Activated CD4-positive, alpha-beta memory T cell treated with anti-CD3 and anti-CD28 coated beads, Interleukin-2, amount 10 ng/mL, durations not matched to agents 7 days and 5 days (primary cell): ENCODE measurements around the gene ZNF579. TPM values are rescaled to one million over a fixed set of nuclear protein-coding genes. Genes with fewer than 3 reads are reported as not detected.
"Not testable (repeated sequence)": the region's sequence is repeated elsewhere in the genome, so short reads cannot be mapped to it uniquely, and the experiment has no call there.

Source experiments
- CTCF ChIA-PET: fragments of 350-600 bp; sonication (Branson Sonifier 250); formaldehyde crosslinking; loops from one replicate; lab custom pipeline; 2021; ENCODE audit warnings: antibody characterized with exemption, inconsistent platforms; lab: Charles Lee
- POLR2A ChIA-PET: fragments of 350-600 bp; sonication (Branson Sonifier 250); formaldehyde crosslinking; loops from one replicate; lab custom pipeline; 2021; ENCODE audit warnings: antibody characterized with exemption; lab: Charles Lee
- DNase-seq: peaks from one replicate; pipeline ENCODE4 v3.0.0-alpha.2; 2020
- H3K27ac Mint-ChIP-seq: one replicate; pipeline ENCODE4 v1.8.0; 2021; ENCODE audit warnings: mild to moderate bottlenecking, mixed read lengths
- H3K27me3 Mint-ChIP-seq: one replicate; pipeline ENCODE4 v1.8.0; 2021; ENCODE audit warnings: mixed read lengths
- H3K36me3 Mint-ChIP-seq: one replicate; pipeline ENCODE4 v1.8.0; 2021; ENCODE audit warnings: low read depth, mixed read lengths
- H3K4me1 Mint-ChIP-seq: one replicate; pipeline ENCODE4 v1.8.0; 2021; ENCODE audit warnings: mixed read lengths
- H3K4me3 Mint-ChIP-seq: one replicate; pipeline ENCODE4 v1.8.0; 2021; ENCODE audit warnings: mild to moderate bottlenecking, mixed read lengths
- H3K9me3 Mint-ChIP-seq: one replicate; pipeline ENCODE4 v1.8.0; 2021; ENCODE audit warnings: mixed read lengths
- total RNA-seq, 2 experiments: library from RNA; stranded (reverse); gene quantifications; one replicate each; pipeline ENCODE4 v1.2.3, GENCODE V29; 2021

Gene ZNF579
- total RNA-seq, 2 experiments from 2014 or later, result 6.4 to 6.6 TPM

- ChIA-PET POLR2A (no interaction called here), CTCF (no interaction called here)
- Mint-ChIP-seq H3K36me3 (no peaks in the 10 kb centered on the region), H3K27ac (no peak overlapping the region), H3K9me3 (no peaks in the 10 kb centered on the region), H3K4me3 (no peak overlapping the region), H3K4me1 (no peaks in the 10 kb centered on the region), H3K27me3 (no peaks in the 10 kb centered on the region)
- DNase-seq, result no peak
Observed at GRCh38 chr19:55539090-55539984, 41.3 kb downstream of the ZNF579 start.

GRCh38 chr19:55538132-55538531, 42.5 kb downstream of the ZNF579 start:
- Mint-ChIP-seq H3K27me3 (no peaks in the 10 kb centered on the region), H3K27ac (no peak overlapping the region), H3K36me3 (no peaks in the 10 kb centered on the region), H3K9me3 (no peaks in the 10 kb centered on the region), H3K4me1 (no peaks in the 10 kb centered on the region), H3K4me3 (no peak overlapping the region)
- ChIA-PET POLR2A (no interaction called here), CTCF (no interaction called here)
- DNase-seq, result no peak

- no peak overlapping the region for H3K4me3 Mint-ChIP-seq
- ChIA-PET POLR2A (no interaction called here), CTCF (no interaction called here)
- H3K4me1 Mint-ChIP-seq, result no peaks in the 10 kb centered on the region
- H3K27me3 Mint-ChIP-seq, result no peaks in the 10 kb centered on the region
- H3K27ac Mint-ChIP-seq, result no peak overlapping the region
- no peaks in the 10 kb centered on the region for H3K36me3 Mint-ChIP-seq
- DNase-seq, result no peak
- no peaks in the 10 kb centered on the region for H3K9me3 Mint-ChIP-seq
Observed at GRCh38 chr19:55537741-55538111, 42.9 kb downstream of the ZNF579 start.

GRCh38 chr19:55536951-55537740, 43.5 kb downstream of the ZNF579 start, which contains the start of gene SBK2:
SBK2 (minus strand) TSS chr19:55537133; CDS start chr19:55536294, 839 bp downstream.
- CTCF ChIA-PET, result no interaction called here
- Mint-ChIP-seq H3K4me1 (no peaks in the 10 kb centered on the region), H3K9me3 (no peaks in the 10 kb centered on the region), H3K36me3 (no peaks in the 10 kb centered on the region), H3K27ac (no peak within 1 kb of the TSS), H3K27me3 (no peaks in the 10 kb centered on the region), H3K4me3 (no peak within 1 kb of the TSS)
- POLR2A ChIA-PET, result no interaction called here
- DNase-seq, result no peak

GRCh38 chr19:55536366-55536765, 44.3 kb downstream of the ZNF579 start:
- no peaks in the 10 kb centered on the region for H3K4me1 Mint-ChIP-seq
- no peak overlapping the region for H3K27ac Mint-ChIP-seq
- DNase-seq, result no peak
- no peak overlapping the region for H3K4me3 Mint-ChIP-seq
- no peaks in the 10 kb centered on the region for H3K9me3 Mint-ChIP-seq
- H3K36me3 Mint-ChIP-seq, result no peaks in the 10 kb centered on the region
- ChIA-PET CTCF (no interaction called here), POLR2A (no interaction called here)
- no peaks in the 10 kb centered on the region for H3K27me3 Mint-ChIP-seq

GRCh38 chr19:55535965-55536350, 44.7 kb downstream of the ZNF579 start:
- ChIA-PET CTCF (interaction anchor here (0.9 kb wide), 1 partner anchor 32 kb away, joined by 3 read pairs; no protein-coding TSS in a partner anchor), POLR2A (no interaction called here)
- Mint-ChIP-seq H3K4me3 (no peak overlapping the region), H3K9me3 (no peaks in the 10 kb centered on the region), H3K27ac (no peak overlapping the region), H3K4me1 (no peaks in the 10 kb centered on the region), H3K27me3 (no peaks in the 10 kb centered on the region), H3K36me3 (no peaks in the 10 kb centered on the region)
- no peak for DNase-seq

GRCh38 chr19:55535173-55535964, 45.3 kb downstream of the ZNF579 start:
- no peaks in the 10 kb centered on the region for H3K27me3 Mint-ChIP-seq
- DNase-seq, result no peak
- CTCF ChIA-PET, result interaction anchor here (0.7 to 0.9 kb wide), 2 partner anchors 31 to 32 kb away, joined by 3 to 4 read pairs; no protein-coding TSS in a partner anchor
- H3K4me3 Mint-ChIP-seq, result no peak overlapping the region
- H3K36me3 Mint-ChIP-seq, result no peaks in the 10 kb centered on the region
- H3K27ac Mint-ChIP-seq, result no peak overlapping the region
- POLR2A ChIA-PET, result no interaction called here
- H3K4me1 Mint-ChIP-seq, result no peaks in the 10 kb centered on the region
- H3K9me3 Mint-ChIP-seq, result no peaks in the 10 kb centered on the region

- H3K27ac Mint-ChIP-seq, H3K27me3 Mint-ChIP-seq, H3K4me1 Mint-ChIP-seq, H3K4me3 Mint-ChIP-seq, H3K36me3 Mint-ChIP-seq, H3K9me3 Mint-ChIP-seq, DNase-seq, POLR2A ChIA-PET: not testable (repeated sequence)
- CTCF ChIA-PET, result interaction anchor here (0.7 kb wide), 1 partner anchor 30 kb away, joined by 4 read pairs; no protein-coding TSS in a partner anchor
Observed at GRCh38 chr19:55534280-55534679, 46.4 kb downstream of the ZNF579 start.

- CTCF ChIA-PET, result interaction anchor here (1.6 kb wide), 1 partner anchor 27 kb away, joined by 6 read pairs; no protein-coding TSS in a partner anchor
Observed at GRCh38 chr19:55530996-55531395, 49.7 kb downstream of the ZNF579 start.

GRCh38 chr19:55529636-55530234, 50.9 kb downstream of the ZNF579 start:
- no peak for DNase-seq
- CTCF ChIA-PET, result no interaction called here
- H3K4me1 Mint-ChIP-seq, result no peaks in the 10 kb centered on the region

More at GRCh38 chr19:55530996-55531395, 49.7 kb downstream of the ZNF579 start:
- H3K27me3 Mint-ChIP-seq, result no peaks in the 10 kb centered on the region
- no peaks in the 10 kb centered on the region for H3K9me3 Mint-ChIP-seq
- no peaks in the 10 kb centered on the region for H3K36me3 Mint-ChIP-seq
- POLR2A ChIA-PET, result no interaction called here
- H3K4me1 Mint-ChIP-seq, result no peaks in the 10 kb centered on the region
- no peak for DNase-seq
- H3K27ac Mint-ChIP-seq, result no peak overlapping the region
- no peak overlapping the region for H3K4me3 Mint-ChIP-seq

GRCh38 chr19:55528030-55528803, 52.4 kb downstream of the ZNF579 start:
- H3K4me1 Mint-ChIP-seq, result no peaks in the 10 kb centered on the region
- H3K27ac Mint-ChIP-seq, result no peak overlapping the region
- no peaks in the 10 kb centered on the region for H3K27me3 Mint-ChIP-seq
- POLR2A ChIA-PET, result no interaction called here
- no peaks in the 10 kb centered on the region for H3K36me3 Mint-ChIP-seq
- CTCF ChIA-PET, result no interaction called here
- H3K4me3 Mint-ChIP-seq, result no peak overlapping the region
- no peak for DNase-seq
- H3K9me3 Mint-ChIP-seq, result no peaks in the 10 kb centered on the region

More at GRCh38 chr19:55529636-55530234, 50.9 kb downstream of the ZNF579 start:
- Mint-ChIP-seq H3K4me3 (no peak overlapping the region), H3K9me3 (no peaks in the 10 kb centered on the region), H3K27ac (no peak overlapping the region), H3K27me3 (no peaks in the 10 kb centered on the region), H3K36me3 (no peaks in the 10 kb centered on the region)
- POLR2A ChIA-PET, result no interaction called here
